Right hindlimb (tissue), 1 donor: Measurements from ENCODE around the gene ZNF19.

Experiments used
- DNase-seq: peaks from one replicate; pipeline ENCODE4 v3.0.0-alpha.2; 2018

The ZNF19 gene

GRCh38 chr16:71484006-71484893, 4.9 kb downstream of the ZNF19 start:
- DNase-seq, result peak; percentile 90

- no peak for DNase-seq
Observed at GRCh38 chr16:71482569-71482968, 6.6 kb downstream of the ZNF19 start.

GRCh38 chr16:71480956-71481355, 8.2 kb downstream of the ZNF19 start:
- no peak for DNase-seq

- DNase-seq, result no peak
Observed at GRCh38 chr16:71479420-71479819, 9.7 kb downstream of the ZNF19 start.

GRCh38 chr16:71476457-71477124, 12.5 kb downstream of the ZNF19 start:
- no peak for DNase-seq

GRCh38 chr16:71474864-71475263, 14.3 kb downstream of the ZNF19 start:
- DNase-seq, result no peak

GRCh38 chr16:71473891-71474290, 15.2 kb downstream of the ZNF19 start:
- DNase-seq, result no peak

GRCh38 chr16:71472931-71473330, 16.2 kb downstream of the ZNF19 start:
- DNase-seq, result no peak

- no peak for DNase-seq
Observed at GRCh38 chr16:71472051-71472450, 17.1 kb downstream of the ZNF19 start.

- DNase-seq, result peak; percentile 53
Observed at GRCh38 chr16:71467810-71468209, 21.3 kb downstream of the ZNF19 start.

- no peak for DNase-seq
Observed at GRCh38 chr16:71464231-71464630, 24.9 kb downstream of the ZNF19 start.

- DNase-seq, result peak; percentile 89
Observed at GRCh38 chr16:71461686-71462648, 27.2 kb downstream of the ZNF19 start, which contains the start of gene ZNF23. Gene ZNF23 (minus strand): TSS chr16:71462247. CDS start chr16:71456796, 5,451 bp downstream.

- no peak for DNase-seq
Observed at GRCh38 chr16:71460941-71461340, 28.2 kb downstream of the ZNF19 start.

- no peak for DNase-seq
Observed at GRCh38 chr16:71460236-71460635, 28.9 kb downstream of the ZNF19 start.

GRCh38 chr16:71459510-71459909, 29.6 kb downstream of the ZNF19 start:
- DNase-seq, result no peak

- no peak for DNase-seq
Observed at GRCh38 chr16:71456801-71457200, 32.3 kb downstream of the ZNF19 start.

- no peak for DNase-seq
Observed at GRCh38 chr16:71453036-71453435, 36.1 kb downstream of the ZNF19 start.

- no peak for DNase-seq
Observed at GRCh38 chr16:71449020-71449419, 40.1 kb downstream of the ZNF19 start.

- DNase-seq, result no peak
Observed at GRCh38 chr16:71448274-71448866, 40.8 kb downstream of the ZNF19 start.

GRCh38 chr16:71443714-71444113, 45.4 kb downstream of the ZNF19 start:
- DNase-seq, result no peak

- DNase-seq, result no peak
Observed at GRCh38 chr16:71442051-71442440, 47.1 kb downstream of the ZNF19 start, which contains the start of gene TLE7. Gene TLE7 (minus strand): TSS chr16:71442054. CDS start chr16:71433324, 8,730 bp downstream.

- no peak for DNase-seq
Observed at GRCh38 chr16:71441348-71442050, 47.6 kb downstream of the ZNF19 start.
